Kidney capillary endothelial cell (primary cell): ENCODE measurements around the gene UBE2S.
"Not testable (repeated sequence)": the region's sequence is repeated elsewhere in the genome, so short reads cannot be mapped to it uniquely, and the experiment has no call there.

ENCODE experiments used
- DNase-seq: peaks from one replicate; pipeline ENCODE4 v3.0.0-alpha.2; 2018; ENCODE audit warnings: low spot score

Gene UBE2S

DNA sequence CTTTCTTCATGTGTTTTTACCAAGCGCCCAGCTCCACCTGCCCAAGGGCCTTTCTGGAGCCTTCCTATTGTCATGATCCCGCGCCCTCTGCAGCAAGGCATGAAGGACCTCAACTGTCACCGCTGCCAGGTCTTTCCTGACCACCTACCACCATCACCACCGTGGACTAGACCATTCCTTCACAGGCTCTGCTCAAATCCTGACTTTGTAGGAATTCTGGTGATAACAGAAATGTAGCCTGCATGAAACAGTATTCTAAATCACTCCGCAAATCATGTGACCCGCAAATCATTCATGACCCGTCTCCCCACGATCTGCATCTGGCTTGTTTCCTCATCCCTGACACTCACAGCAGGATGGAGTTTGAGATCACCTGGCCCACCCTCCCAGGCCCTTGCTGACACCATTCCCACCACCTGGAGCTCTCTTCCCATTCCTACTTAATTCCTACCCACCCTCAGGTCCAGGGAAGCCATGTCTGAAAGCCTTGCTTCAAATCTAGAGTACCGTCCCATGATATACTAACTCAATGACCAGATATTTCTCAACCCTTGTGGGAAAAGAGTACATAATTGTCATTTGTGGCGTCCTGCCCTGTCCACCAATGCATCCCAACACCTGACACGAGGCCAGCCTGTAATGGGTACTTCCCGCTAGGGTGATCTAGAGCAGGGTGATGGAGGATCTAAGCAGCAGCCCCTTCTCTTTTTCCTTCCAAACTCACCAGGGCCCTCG lies 1.3 kb downstream of the UBE2S start:
- no peak for DNase-seq

DNA sequence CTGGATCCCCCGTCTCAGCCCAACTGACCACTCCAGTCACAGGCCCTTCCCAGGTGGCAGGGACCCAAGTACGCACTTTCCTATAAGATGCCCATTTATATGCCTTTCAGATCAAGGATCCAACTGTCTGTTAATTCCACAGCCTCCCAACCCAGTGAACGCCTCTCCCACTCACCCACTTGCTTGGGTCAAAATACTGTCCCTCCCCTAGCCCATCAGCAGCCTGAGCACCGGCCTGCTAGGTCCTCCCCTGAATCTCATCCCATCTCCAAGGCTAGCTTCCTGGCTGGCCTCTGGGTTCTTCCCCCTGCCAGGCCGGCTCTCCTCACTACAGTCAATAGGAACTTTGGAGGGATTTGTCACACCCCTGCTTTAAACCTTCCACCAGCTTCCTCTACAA lies 1.9 kb downstream of the UBE2S start:
- DNase-seq = no peak

DNA sequence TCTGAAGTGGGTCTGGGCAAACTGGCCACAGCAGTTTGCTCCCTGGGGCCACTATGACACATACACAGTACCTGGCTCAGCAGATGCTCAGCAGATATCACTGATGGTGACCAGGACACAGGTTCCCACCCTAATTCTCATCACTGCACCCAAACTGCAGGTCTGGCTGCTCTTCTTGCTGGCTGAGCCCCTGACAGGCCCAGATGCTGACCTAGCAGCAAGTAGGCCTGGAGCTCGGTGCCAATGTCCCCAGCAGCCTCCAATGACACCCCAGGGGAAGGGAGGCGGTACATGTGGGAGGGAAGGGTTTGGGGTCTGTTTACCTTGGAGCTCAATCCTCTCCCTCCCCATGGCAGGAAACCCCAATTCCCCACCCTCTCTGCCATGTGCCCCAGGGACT lies 5.1 kb downstream of the UBE2S start:
- no peak for DNase-seq

DNA sequence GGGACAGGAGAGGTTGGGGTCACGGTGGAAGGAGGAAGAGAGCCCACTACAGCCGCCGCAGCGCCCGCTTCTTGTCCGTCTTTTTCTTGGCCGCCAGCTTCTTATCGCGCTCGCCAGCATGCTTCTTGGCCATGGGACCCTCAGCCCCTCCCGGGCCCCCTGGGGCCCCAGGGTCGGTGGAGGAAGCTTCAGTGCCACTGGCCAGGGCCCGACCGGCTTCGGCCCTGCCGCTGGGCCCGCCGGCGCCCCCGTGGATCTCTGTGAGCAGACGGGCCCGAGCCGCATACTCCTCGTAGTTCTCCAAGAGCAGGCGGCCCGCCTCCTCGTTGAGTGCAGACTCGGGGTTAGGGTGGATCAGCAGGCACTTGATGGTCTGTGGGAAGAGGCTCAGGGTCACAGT lies 6.2 kb downstream of the UBE2S start:
- not testable (repeated sequence) for DNase-seq

DNA sequence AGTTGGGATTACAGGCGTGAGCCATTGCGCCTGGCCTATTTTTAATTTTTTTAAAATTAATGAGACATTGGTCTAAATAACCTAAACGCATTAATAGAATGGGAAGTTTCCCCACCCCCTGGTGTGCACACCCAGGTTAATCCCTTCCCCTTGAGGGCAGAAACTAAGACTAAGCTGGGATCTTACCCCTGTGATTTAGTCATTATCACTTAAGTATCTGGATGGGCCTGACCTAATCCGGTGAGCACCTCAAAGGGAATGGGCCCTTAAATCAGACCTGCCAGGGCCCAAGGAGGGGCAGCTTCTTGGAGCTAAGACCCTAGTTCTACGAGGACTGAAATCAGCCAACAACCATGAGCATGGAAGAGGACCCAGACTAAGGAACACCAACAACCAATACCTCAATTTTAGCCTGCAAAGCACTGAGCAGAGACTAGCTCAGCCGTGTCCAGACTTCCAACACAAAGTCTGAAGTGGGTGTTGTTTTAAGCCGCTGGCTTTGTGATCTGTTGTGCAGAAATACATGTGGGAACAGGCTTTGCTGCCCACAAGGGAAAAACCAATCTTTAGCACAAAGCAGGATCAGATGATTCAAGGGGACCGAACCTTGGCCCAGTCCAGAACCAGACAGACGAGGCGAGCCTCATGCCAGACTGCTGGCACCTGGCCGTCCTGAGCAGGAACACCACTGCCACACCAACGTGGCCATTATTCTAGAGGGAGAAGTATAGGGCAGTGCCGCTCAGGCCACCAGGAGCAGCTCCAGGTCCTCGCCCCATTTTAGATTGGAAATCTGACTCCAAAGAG lies 7.1 kb downstream of the UBE2S start:
- no peak for DNase-seq

DNA sequence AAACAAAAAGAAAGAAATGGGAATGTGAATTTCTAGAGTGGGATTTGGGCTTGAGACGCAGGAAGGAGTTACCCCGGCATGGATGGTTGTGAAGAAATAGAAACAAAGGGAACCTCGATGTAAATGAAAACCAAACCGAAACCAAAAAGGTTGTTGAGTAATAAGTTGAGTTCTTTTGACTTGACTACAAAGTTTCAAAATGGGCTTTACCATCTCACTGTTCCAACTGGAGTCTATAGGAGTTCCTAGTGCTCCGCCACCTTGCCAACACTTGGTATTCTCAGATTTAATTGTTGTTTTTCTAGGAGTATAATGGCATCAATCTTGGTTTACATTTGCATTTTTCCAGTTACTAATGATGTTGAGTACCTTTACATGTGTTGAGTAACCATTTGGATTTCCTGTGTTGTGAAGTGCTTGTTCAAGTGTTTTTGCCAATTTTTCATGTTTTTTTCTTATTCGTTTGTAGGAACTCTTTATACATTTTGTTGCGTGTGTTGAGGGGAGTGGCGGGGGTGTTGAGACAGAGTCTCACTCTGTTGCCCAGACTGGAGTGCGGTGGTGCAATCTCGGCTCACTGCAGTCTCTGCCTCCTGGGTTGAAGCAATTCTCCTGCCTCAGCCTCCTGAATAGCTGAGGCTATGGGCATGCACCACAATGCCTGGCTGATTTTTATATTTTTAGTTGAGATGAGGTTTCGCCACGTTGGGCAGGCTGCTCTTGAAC lies 9.2 kb downstream of the UBE2S start:
- DNase-seq = no peak

DNA sequence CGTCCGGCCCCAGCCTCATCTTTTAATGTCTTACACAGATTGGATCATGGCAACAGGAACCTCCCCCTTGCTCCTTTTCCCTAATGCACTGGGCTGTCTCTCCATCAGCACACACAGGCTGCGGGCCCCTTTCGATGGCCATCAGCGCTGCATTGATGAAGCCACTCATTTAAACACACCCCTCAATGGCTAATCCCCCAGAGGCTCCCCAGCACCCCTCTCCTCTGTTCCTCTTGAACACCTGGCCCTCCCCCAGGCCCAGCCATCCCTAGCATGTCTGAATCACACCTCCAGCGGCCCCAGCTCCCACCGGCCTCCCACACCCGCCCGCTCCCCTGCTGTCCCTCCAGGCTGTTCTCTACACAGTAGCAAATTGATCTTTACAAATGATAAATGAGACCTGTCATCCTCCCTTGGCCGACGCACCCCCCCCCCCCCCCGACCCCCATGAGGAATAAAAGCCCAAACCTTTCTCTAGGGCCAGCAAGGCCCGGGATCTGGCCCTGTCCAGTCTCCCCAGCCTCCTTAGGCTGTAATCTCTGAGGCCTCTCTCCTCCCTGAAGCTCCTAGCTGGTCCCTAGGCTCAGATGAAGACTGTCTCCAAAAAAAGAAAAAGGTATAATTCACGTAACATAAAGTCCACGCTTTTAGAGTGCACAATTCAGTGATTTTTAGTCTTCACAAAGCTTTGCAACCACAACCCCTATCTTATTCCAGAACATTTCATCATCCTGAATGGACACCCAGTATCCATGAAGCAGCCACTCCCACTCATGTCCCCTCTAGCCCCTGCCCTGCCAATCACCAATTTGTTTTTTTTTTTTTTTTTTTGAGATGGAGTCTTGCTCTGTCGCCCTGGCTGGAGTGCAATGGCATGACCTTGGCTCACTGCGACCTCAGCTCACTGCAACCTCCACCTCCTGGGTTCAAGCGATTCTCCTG lies 14.5 kb downstream of the UBE2S start:
- DNase-seq = no peak

DNA sequence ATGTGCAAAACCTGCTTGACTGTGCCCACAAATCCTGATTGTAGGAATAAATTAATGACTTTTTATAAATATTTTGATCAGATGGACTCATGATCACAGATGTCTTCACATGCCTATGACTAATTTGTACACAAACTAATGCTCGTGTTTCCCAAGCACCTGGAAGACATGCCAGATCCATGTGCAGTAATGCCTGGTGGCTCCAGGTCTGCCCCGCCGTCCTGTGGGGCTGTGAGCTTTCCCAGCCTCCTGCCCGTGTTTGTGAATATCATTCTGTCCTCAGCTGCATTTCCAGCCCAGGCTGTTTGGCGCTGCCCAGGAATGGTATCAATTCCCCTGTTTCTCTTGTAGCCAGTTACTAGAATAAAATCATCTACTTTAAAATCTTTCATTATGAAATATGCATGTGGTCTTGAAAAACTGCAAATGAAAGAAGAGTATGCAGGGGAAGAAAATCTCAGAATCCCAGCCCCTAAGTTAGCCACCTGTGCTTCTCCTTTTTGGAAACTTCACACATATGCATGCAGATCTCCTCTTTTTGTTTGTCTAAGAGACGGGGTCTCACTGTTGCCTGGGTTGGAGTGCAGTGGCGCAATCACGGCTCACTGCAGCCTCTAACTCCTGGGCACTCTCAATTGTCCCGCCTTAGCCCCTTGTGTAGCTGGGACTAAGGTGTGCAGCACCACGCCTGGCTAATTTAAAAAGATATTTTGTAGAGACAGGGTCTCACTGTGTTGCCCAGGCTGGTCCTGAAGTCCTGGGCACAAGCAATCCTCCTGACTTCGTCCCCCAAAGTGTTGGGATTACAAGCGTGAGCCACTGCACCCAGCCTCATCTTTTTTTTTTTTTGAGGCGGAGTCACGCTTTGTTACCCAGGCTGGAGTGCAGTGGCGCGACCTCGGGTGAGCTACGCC lies 15.6 kb downstream of the UBE2S start:
- no peak for DNase-seq

DNA sequence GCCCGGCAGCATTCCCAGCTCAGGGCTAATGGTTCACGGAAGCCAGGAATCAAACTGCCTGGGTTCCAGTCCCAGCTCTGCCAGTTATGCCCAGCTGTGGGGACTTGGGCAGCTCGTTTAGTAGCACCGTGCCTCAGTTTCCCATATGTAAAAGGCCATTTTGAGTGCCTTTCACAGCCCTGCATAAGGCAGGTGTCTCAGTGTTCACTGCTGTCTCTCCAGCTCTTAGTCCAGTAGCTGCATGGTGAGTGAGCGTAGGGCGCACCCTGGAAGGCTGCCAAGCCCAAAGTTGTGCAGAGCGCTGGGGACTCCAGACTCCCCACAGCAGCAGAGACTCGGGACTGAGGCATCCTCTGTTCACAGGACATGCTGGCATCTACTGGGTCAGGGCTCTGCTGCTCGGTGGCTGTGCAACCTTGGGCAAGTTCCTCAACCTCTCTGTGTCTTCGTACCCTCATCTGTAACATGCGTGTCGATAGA lies 16.4 kb downstream of the UBE2S start:
- no peak for DNase-seq

DNA sequence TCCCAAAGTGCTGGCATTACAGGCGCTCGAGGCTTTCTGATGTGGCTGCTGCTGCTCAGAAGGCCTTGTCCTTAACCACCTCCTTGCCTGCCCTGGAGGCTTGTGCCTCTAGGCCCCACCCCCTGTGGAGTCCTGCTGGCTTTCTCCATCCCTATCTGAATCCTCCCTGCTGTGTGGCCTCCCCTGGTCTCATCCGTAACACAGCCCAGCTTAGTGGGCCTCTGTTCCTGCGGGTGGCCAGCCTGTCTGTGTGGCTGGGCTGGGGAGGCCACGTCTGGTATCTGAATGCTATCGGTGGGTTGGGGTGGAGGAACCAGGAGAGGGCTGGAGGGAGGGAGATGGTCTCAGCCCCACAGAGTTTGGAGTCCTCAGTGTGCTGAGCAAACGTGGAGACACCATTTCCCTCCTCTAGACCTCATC lies 17.1 kb downstream of the UBE2S start:
- no peak for DNase-seq

DNA sequence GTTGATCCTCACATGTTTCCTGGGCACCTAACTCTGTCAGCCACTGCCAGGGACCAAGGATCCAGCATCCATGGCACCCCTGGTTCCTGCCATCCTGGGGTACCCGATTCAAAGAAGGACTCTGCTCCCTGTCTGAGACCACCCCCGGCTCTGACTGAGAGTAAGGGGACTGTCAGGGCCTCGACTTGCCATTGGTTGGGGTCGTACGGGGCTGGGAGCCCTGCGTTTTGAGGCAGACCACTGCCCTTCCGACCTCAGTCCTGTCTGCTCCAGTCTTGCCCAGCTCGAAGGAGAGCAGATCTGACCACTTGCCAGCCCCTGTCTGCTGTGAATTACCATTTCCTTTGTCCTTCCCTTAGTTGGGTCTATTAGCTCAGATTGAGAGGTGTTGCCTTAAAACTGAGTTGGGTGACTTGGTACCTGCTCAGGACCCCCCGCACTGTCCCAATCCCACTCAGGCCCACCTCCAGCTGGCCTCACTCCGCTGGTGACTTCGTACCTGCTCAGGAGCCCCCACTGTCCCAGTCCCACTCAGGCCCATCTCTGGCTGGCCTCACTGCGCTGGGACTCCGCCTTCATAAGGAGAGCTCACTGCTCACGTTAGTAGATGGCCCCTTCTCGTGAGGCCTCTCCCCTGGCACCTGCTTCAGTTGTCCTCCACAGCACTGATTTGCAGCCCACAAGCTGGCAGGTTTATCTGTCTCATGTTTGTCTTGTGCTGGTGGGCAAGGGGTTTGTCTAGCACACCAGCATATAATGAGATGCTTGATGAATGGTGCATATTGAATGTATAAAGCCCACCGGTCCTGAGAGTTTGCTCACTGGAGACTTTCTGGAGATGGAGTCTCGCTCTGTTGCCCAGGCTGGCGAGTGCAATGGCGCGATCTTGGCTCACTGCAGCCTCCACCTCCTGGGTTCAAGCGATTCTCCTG lies 17.9 kb downstream of the UBE2S start:
- DNase-seq = no peak

DNA sequence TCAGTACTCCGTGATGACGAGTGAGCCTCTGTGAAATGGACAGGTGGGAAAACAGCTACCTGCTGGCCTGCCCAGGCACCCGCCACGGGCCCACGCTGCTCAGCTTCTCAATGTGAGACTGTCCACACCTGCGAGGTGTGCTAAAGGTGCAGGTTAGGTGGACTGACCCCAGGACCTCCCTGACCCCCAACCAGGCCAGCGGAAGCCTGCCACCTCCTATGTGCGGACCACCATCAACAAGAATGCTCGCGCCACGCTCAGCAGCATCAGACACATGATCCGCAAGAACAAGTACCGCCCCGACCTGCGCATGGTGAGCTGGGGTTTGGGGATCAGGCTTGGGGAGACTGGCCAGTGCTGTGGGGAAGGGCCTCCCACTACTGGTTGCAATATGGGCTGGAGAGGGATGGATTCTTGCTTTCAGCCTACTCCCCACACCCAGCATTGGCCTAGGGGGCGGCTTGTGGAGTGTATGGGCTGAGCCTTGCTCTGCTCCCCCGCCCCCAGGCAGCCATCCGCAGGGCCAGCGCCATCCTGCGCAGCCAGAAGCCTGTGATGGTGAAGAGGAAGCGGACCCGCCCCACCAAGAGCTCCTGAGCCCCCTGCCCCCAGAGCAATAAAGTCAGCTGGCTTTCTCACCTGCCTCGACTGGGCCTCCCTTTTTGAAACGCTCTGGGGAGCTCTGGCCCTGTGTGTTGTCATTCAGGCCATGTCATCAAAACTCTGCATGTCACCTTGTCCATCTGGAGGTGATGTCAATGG lies 19.7 kb downstream of the UBE2S start:
- DNase-seq = no peak

DNA sequence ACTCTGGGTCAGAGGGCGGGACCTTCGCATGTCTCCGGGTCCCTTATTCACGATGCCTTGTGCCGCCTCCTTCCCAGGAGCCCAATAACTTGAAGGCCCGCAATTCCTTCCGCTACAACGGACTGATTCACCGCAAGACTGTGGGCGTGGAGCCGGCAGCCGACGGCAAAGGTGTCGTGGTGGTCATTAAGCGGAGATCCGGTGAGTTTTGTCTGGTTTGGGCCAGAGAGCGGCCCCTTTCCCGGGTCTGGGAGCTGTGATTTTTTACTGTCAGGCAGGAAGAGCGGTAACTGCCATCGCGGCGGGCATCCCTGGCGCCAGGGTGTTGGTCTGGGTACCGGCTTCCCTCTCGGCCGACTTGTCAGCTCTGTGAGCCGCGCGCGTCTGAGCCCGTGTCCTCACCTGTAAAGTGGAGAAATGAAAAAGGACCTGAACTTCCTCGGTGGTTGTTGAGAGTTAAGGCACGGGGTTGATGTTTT lies 21.1 kb downstream of the UBE2S start:
- peak; percentile 51 for DNase-seq

DNA sequence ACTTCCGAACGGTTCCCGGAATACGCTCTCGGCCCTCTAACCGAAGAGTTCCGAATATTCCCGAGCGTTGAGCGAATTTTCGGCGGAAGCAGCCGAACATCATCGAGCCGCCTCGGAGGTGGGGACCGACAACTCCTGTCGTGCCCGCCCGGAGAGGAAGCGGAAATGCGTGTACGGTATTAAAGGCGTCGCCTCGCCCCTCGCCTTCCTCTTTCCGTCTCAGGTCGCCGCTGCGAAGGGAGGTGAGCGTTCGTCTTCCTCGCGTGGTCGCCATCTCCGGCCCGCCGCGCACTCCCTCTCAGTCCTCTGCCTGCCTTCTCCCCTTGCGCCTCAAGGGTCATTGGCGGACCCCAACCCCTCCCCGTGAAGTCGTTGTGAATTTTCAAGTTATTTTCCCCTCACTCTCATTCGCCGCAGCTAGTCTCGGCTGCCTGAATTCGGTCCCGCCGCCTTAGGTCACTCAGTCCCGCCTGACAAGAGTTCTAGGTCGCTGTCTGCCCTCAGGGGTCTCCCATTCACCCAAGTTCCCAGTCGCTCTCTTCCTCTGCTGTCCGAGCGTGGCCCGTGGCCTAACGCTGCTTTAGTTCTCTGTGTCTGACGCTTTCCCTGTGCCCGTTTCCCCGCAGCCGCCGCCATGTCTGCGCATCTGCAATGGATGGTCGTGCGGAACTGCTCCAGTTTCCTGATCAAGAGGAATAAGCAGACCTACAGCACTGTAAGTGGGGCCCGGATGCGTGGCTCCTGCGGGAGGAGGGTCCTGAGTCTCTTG lies 21.7 kb downstream of the UBE2S start, which contains the start of gene RPL28:
RPL28 (plus strand) TSS at position 209 of the 769 bp plus-strand sequence; CDS start at position 635, 426 bp downstream.
- DNase-seq = peak; percentile 97

DNA sequence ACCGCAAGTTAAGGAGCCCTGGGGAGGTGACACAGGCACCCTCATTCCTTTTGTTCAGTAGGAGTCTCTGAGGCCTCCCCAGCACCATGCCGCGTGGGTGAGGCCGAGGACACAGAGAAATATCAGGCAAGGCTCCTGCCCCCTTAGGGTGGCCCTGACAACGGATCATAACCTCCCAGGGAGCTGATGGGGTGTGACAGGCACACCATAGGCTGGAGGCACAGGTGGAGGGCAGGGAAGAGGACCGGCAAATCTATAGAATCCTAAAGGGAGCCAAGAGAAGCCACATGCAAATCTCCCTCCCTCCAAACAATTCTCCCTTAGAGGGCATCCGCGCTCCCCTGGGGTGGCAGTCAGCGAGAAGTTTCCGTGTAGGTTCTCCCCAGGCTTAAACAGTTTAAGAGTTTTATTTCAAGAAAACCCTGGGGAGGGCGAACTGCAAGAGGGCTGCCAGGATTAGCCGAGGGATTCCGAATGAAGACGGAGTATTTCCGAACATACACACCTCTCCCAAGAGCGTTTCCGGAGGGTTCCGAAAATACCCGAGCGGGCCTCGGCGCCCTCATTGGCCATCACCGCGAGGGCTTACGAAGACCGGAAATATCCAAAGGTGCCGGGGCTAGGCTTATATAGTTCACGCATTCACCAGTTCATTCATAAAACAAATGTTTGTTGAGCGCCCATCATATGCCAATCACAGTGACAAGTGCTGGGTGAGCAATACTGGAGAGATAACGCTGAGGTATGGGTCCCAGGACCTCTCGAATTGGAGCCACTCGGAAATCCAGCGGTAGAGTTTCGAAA lies 22.5 kb downstream of the UBE2S start:
- DNase-seq = peak; percentile 94

DNA sequence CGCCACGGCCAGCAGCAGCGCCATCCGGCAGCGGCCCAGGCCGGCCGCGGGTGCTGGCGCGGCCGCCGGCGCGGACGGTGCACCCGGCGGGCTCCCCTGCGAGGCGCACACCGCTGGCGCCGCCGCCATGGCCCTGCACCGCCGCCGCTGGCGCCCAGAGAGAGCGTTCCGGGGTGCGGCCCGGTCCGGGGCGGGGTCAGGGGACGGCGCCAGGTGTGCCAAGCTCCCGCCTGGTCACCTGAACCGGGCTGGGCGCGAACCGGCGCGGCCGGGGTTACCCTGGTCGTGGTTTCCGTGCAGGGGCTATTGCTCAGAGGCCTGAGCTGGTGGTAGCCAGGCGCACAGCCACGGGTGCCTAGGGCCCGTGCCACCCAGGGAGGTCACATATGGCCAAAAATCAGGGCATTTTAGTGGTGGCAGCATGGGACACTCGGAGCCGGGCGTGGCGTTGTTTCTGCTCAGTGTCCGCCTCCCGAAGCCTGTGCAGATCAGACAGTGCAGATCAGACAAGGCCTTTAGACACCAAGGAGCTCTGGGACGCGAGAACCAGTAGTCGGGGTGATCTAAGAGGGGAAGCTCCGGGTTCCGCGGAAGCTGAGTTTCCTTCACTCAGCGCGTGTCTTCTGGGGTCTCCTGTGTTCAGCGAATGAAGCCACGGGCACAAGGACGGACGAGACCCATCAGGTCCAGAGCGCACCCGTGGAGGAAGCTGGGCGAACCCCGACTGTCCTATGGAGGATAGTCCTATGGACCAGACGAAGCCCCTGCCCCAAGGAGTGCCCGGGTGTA lies 23.3 kb downstream of the UBE2S start, which contains the start of gene TMEM238:
TMEM238 (minus strand) TSS at position 162 of the 789 bp plus-strand sequence; CDS start at position 129, 33 bp downstream.
- DNase-seq = no peak
